ENCODE data around the gene ADCY10. TPM values are rescaled to one million over a fixed set of nuclear protein-coding genes. Genes with fewer than 3 reads are reported as not detected.

Gene ADCY10
- total and polyA plus RNA-seq, 9 of the 15 experiments (the other 6 are each of a cell fraction or from before 2014, with no cell fraction given) = 0.08 to 0.86 (median 0.22) TPM

- TF ChIP-seq L3MBTL2 (IDR thresholded peaks at IDR 0.05) (peak; percentile 31; the same call in 1 of the 2 replicates), CREB3L1 (IDR thresholded peaks at IDR 0.05; ENCODE audit: borderline replicate concordance, low read depth) (no peak), E2F6 (IDR thresholded peaks at IDR 0.05; ENCODE audit: borderline replicate concordance in 1 of 2, extremely low read depth in 1 of 2, insufficient read depth in 1 of 2, insufficient read length in 1 of 2, low read depth in 1 of 2, low read length in 1 of 2, poor library complexity in 1 of 2, severe bottlenecking in 1 of 2) (no peak), CEBPZ (IDR thresholded peaks at IDR 0.05; ENCODE audit: borderline replicate concordance, low read depth, low read length) (no peak), ZNF449 (CRISPR knock-in tag; IDR thresholded peaks at IDR 0.05) (no peak), PCBP2 (IDR thresholded peaks at IDR 0.05; ENCODE audit: low read depth, low read length, poor library complexity, severe bottlenecking) (no peak), PHF8 (IDR thresholded peaks at IDR 0.05; ENCODE audit: borderline replicate concordance, low read length) (no peak), HIVEP1 (CRISPR knock-in tag; IDR thresholded peaks at IDR 0.05) (no peak), HDAC6 (IDR thresholded peaks at IDR 0.05; ENCODE audit: low read depth, low read length) (no peak), COPS2 (conservative IDR thresholded peaks at IDR 0.05) (no peak), ZNF668 (CRISPR knock-in tag; IDR thresholded peaks at IDR 0.05) (no peak), MAFF (IDR thresholded peaks at IDR 0.05; ENCODE audit: low read length) (peak; percentile 70; the same call in 1 of the 2 replicates), PML (IDR thresholded peaks at IDR 0.05; ENCODE audit: low read length) (no peak), ZBTB8A (IDR thresholded peaks at IDR 0.05; ENCODE audit: partially characterized antibody) (no peak), ZNF395 (CRISPR knock-in tag; IDR thresholded peaks at IDR 0.05) (no peak), SOX6 (IDR thresholded peaks at IDR 0.05) (peak; percentile 98), ZBTB34 (CRISPR knock-in tag; IDR thresholded peaks at IDR 0.05) (no peak), RHOXF2B (CRISPR knock-in tag; conservative IDR thresholded peaks at IDR 0.05) (no peak)
Measured at GRCh38 chr1:167829868-167830267, 84.1 kb downstream of the ADCY10 start (continued).
